ENCODE results near the gene ANXA2. TPM values are rescaled to one million over a fixed set of nuclear protein-coding genes. Genes with fewer than 3 reads are reported as not detected.

The ANXA2 gene
- polyA plus RNA-seq, 1 donor (not counting 4 experiments of a cell fraction or from before 2014, with no cell fraction given), result 11,017 TPM

- Histone ChIP-seq H3K9me3 (ENCODE audit: control insufficient read depth, low read depth, low read length) (no peaks in the 10 kb centered on the region), H3K27me3 (ENCODE audit: control insufficient read depth, extremely low read depth, insufficient read depth, low read length) (no peaks in the 10 kb centered on the region), H3K9ac (ENCODE audit: control insufficient read depth, extremely low read depth, insufficient read depth, low read length) (peak overlapping the region; percentile 99), H4K20me1 (ENCODE audit: control insufficient read depth, extremely low read depth, insufficient read depth, low read length) (peaks cover 78% of the 10 kb centered on the region), H3K4me3 (ENCODE audit: control insufficient read depth in 2 of 3, extremely low read depth in 1 of 3, insufficient read depth in 2 of 3, low read depth in 1 of 3, low read length in 3 of 3) (peak overlapping the region in 2 of 3 experiments; percentile 43 to 68), H3K4me2 (ENCODE audit: control insufficient read depth, extremely low read depth, insufficient read depth, low read depth, low read length) (peak overlapping the region; percentile 89), H2AFZ (ENCODE audit: control insufficient read depth, low read length) (no peak overlapping the region), H3K27ac (ENCODE audit: control insufficient read depth, insufficient read depth, low read length) (peak overlapping the region; percentile 99), H3K4me1 (ENCODE audit: control insufficient read depth, extremely low read depth, insufficient read depth, low read length) (peaks cover 88% of the 10 kb centered on the region), H3K79me2 (ENCODE audit: control insufficient read depth, insufficient read depth, low read length) (peaks cover 97% of the 10 kb centered on the region), H3K9me1 (ENCODE audit: control insufficient read depth, extremely low read depth, insufficient read depth, low read length) (peaks cover 3% of the 10 kb centered on the region), H3K36me3 (ENCODE audit: control insufficient read depth in 2 of 2, extremely low read depth in 1 of 2, insufficient read depth in 2 of 2, low read length in 2 of 2) (peaks cover 17 to 71% of the 10 kb centered on the region in 2 experiments)
- no peak for FAIRE-seq
- dilution Hi-C loops (cut with MboI; ENCODE audit: extremely low pct_ligation_motif_present, low sequenced_read_pairs), result no loop called here
- TF ChIP-seq EZH2 (IDR thresholded peaks at IDR 0.05; ENCODE audit: low read length) (no peak), CTCF (optimal IDR thresholded peaks at IDR 0.05 in 1 of 3, IDR thresholded peaks at IDR 0.05 in 1 of 3, conservative IDR thresholded peaks at IDR 0.05 in 1 of 3; ENCODE audit: extremely low read depth in 1 of 3, insufficient read depth in 2 of 3, low read length in 3 of 3) (no peak)
- DNase-seq (ENCODE audit: low read depth, low spot score), result peak; percentile 41
These were observed 7.6 kb downstream of the ANXA2 start for GRCh38 chr15:60390231-60390630.

GRCh38 chr15:60389261-60390077, 8.3 kb downstream of the ANXA2 start:
- Histone ChIP-seq H3K9me1 (ENCODE audit: control insufficient read depth, extremely low read depth, insufficient read depth, low read length) (peaks cover 3% of the 10 kb centered on the region), H3K9me3 (ENCODE audit: control insufficient read depth, low read depth, low read length) (no peaks in the 10 kb centered on the region), H2AFZ (ENCODE audit: control insufficient read depth, low read length) (no peak overlapping the region), H4K20me1 (ENCODE audit: control insufficient read depth, extremely low read depth, insufficient read depth, low read length) (peaks cover 77% of the 10 kb centered on the region), H3K9ac (ENCODE audit: control insufficient read depth, extremely low read depth, insufficient read depth, low read length) (peak overlapping the region; percentile 47), H3K27me3 (ENCODE audit: control insufficient read depth, extremely low read depth, insufficient read depth, low read length) (no peaks in the 10 kb centered on the region), H3K79me2 (ENCODE audit: control insufficient read depth, insufficient read depth, low read length) (peaks cover 93% of the 10 kb centered on the region), H3K4me2 (ENCODE audit: control insufficient read depth, extremely low read depth, insufficient read depth, low read depth, low read length) (peak overlapping the region; percentile 89), H3K36me3 (ENCODE audit: control insufficient read depth in 2 of 2, extremely low read depth in 1 of 2, insufficient read depth in 2 of 2, low read length in 2 of 2) (peaks cover 18 to 67% of the 10 kb centered on the region in 2 experiments), H3K4me1 (ENCODE audit: control insufficient read depth, extremely low read depth, insufficient read depth, low read length) (peaks cover 85% of the 10 kb centered on the region), H3K4me3 (ENCODE audit: control insufficient read depth in 2 of 3, extremely low read depth in 1 of 3, insufficient read depth in 2 of 3, low read depth in 1 of 3, low read length in 3 of 3) (peak overlapping the region in 2 of 3 experiments; percentile 43 to 68), H3K27ac (ENCODE audit: control insufficient read depth, insufficient read depth, low read length) (peak overlapping the region; percentile 99)
- dilution Hi-C loops (cut with MboI; ENCODE audit: extremely low pct_ligation_motif_present, low sequenced_read_pairs), result no loop called here
- DNase-seq (ENCODE audit: low read depth, low spot score) (peak; percentile 42), FAIRE-seq (no peak)
- no peak for TF ChIP-seq CTCF (optimal IDR thresholded peaks at IDR 0.05 in 1 of 3, IDR thresholded peaks at IDR 0.05 in 1 of 3, conservative IDR thresholded peaks at IDR 0.05 in 1 of 3; ENCODE audit: extremely low read depth in 1 of 3, insufficient read depth in 2 of 3, low read length in 3 of 3)
- no peak for TF ChIP-seq EZH2 (IDR thresholded peaks at IDR 0.05; ENCODE audit: low read length)
